Stimulated activated memory B cell treated with anti-CD40 and anti-IgM and Interleukin-4, amounts not matched to agents 10 μg/mL and 1 μg/mL and 100 μg/mL, for 72 hours (primary cell): ENCODE results near the gene KCNMB4.

Source experiments
- ATAC-seq: fragments of 150-1000 bp; cut with Tn5 transposase; 2 replicates; pipeline ENCODE4 v1.10.0; 2021
- H3K27ac Mint-ChIP-seq: one replicate; pipeline ENCODE4 v1.8.0; 2022; ENCODE audit warnings: mild to moderate bottlenecking, mixed read lengths
- H3K27me3 Mint-ChIP-seq: one replicate; pipeline ENCODE4 v1.8.0; 2022; ENCODE audit warnings: mixed read lengths
- H3K36me3 Mint-ChIP-seq: one replicate; pipeline ENCODE4 v1.8.0; 2022; ENCODE audit warnings: mixed read lengths
- H3K4me1 Mint-ChIP-seq: one replicate; pipeline ENCODE4 v1.8.0; 2022; ENCODE audit warnings: mixed read lengths
- H3K4me3 Mint-ChIP-seq: one replicate; pipeline ENCODE4 v1.8.0; 2022; ENCODE audit warnings: mild to moderate bottlenecking, moderate library complexity, mixed read lengths
- H3K9me3 Mint-ChIP-seq: one replicate; pipeline ENCODE4 v1.8.0; 2022; ENCODE audit warnings: mixed read lengths

The KCNMB4 gene

GRCh38 chr12:70399311-70399710 is 33.2 kb downstream of the KCNMB4 start:
- Mint-ChIP-seq H3K27ac (no peak overlapping the region), H3K4me1 (no peaks in the 10 kb centered on the region), H3K4me3 (no peak overlapping the region), H3K9me3 (no peaks in the 10 kb centered on the region), H3K36me3 (peaks cover 6% of the 10 kb centered on the region), H3K27me3 (no peaks in the 10 kb centered on the region)
- ATAC-seq, result no peak

- no peak overlapping the region for H3K4me3 Mint-ChIP-seq
- ATAC-seq, result no peak
- no peaks in the 10 kb centered on the region for H3K27me3 Mint-ChIP-seq
These were observed 34.0 kb downstream of the KCNMB4 start for GRCh38 chr12:70400124-70400523.

GRCh38 chr12:70402597-70402996 is 36.5 kb downstream of the KCNMB4 start:
- H3K27me3 Mint-ChIP-seq, result no peaks in the 10 kb centered on the region
- no peaks in the 10 kb centered on the region for H3K9me3 Mint-ChIP-seq
- no peak overlapping the region for H3K27ac Mint-ChIP-seq
- no peaks in the 10 kb centered on the region for H3K4me1 Mint-ChIP-seq
- H3K4me3 Mint-ChIP-seq, result no peak overlapping the region
- H3K36me3 Mint-ChIP-seq, result peaks cover 6% of the 10 kb centered on the region
- ATAC-seq, result no peak

More at GRCh38 chr12:70400124-70400523, 34.0 kb downstream of the KCNMB4 start:
- Mint-ChIP-seq H3K9me3 (no peaks in the 10 kb centered on the region), H3K4me1 (no peaks in the 10 kb centered on the region), H3K36me3 (peaks cover 6% of the 10 kb centered on the region), H3K27ac (no peak overlapping the region)

- Mint-ChIP-seq H3K9me3 (no peaks in the 10 kb centered on the region), H3K27me3 (no peaks in the 10 kb centered on the region), H3K4me1 (no peaks in the 10 kb centered on the region), H3K4me3 (no peak overlapping the region), H3K27ac (no peak overlapping the region), H3K36me3 (peaks cover 6% of the 10 kb centered on the region)
- ATAC-seq, result no peak
These were observed 37.7 kb downstream of the KCNMB4 start for GRCh38 chr12:70403826-70404225.

GRCh38 chr12:70408004-70408790 is 42.1 kb downstream of the KCNMB4 start:
- no peak overlapping the region for H3K27ac Mint-ChIP-seq
- no peaks in the 10 kb centered on the region for H3K36me3 Mint-ChIP-seq
- H3K27me3 Mint-ChIP-seq, result no peaks in the 10 kb centered on the region
- H3K4me1 Mint-ChIP-seq, result no peaks in the 10 kb centered on the region
- H3K4me3 Mint-ChIP-seq, result no peak overlapping the region
- H3K9me3 Mint-ChIP-seq, result no peaks in the 10 kb centered on the region
- no peak for ATAC-seq

- H3K36me3 Mint-ChIP-seq, result no peaks in the 10 kb centered on the region
- no peak for ATAC-seq
- no peak overlapping the region for H3K4me3 Mint-ChIP-seq
- no peaks in the 10 kb centered on the region for H3K4me1 Mint-ChIP-seq
- H3K27me3 Mint-ChIP-seq, result no peaks in the 10 kb centered on the region
- H3K27ac Mint-ChIP-seq, result no peak overlapping the region
- H3K9me3 Mint-ChIP-seq, result no peaks in the 10 kb centered on the region
These were observed 49.9 kb downstream of the KCNMB4 start for GRCh38 chr12:70415987-70416386.

- H3K27me3 Mint-ChIP-seq, result no peaks in the 10 kb centered on the region
- no peaks in the 10 kb centered on the region for H3K4me1 Mint-ChIP-seq
- H3K36me3 Mint-ChIP-seq, result peaks cover 3% of the 10 kb centered on the region
- no peaks in the 10 kb centered on the region for H3K9me3 Mint-ChIP-seq
- H3K4me3 Mint-ChIP-seq, result no peak overlapping the region
- H3K27ac Mint-ChIP-seq, result no peak overlapping the region
- no peak for ATAC-seq
These were observed 51.0 kb downstream of the KCNMB4 start for GRCh38 chr12:70417121-70417520.

GRCh38 chr12:70418101-70418500 is 52.0 kb downstream of the KCNMB4 start:
- ATAC-seq, result no peak
- H3K27me3 Mint-ChIP-seq, result no peaks in the 10 kb centered on the region
- H3K27ac Mint-ChIP-seq, result no peak overlapping the region
- no peak overlapping the region for H3K4me3 Mint-ChIP-seq
- H3K4me1 Mint-ChIP-seq, result no peaks in the 10 kb centered on the region
- no peaks in the 10 kb centered on the region for H3K9me3 Mint-ChIP-seq
- peaks cover 3% of the 10 kb centered on the region for H3K36me3 Mint-ChIP-seq

GRCh38 chr12:70422631-70423030 is 56.5 kb downstream of the KCNMB4 start:
- no peak overlapping the region for H3K27ac Mint-ChIP-seq
- no peaks in the 10 kb centered on the region for H3K4me1 Mint-ChIP-seq
- H3K4me3 Mint-ChIP-seq, result no peak overlapping the region
- H3K27me3 Mint-ChIP-seq, result no peaks in the 10 kb centered on the region
- H3K36me3 Mint-ChIP-seq, result peaks cover 3% of the 10 kb centered on the region
- H3K9me3 Mint-ChIP-seq, result no peaks in the 10 kb centered on the region
- no peak for ATAC-seq

- Mint-ChIP-seq H3K4me1 (no peaks in the 10 kb centered on the region), H3K27ac (no peak overlapping the region), H3K36me3 (peaks cover 3% of the 10 kb centered on the region), H3K9me3 (no peaks in the 10 kb centered on the region), H3K27me3 (no peaks in the 10 kb centered on the region), H3K4me3 (no peak overlapping the region)
- ATAC-seq, result no peak
These were observed 60.5 kb downstream of the KCNMB4 start for GRCh38 chr12:70426620-70427019.

- ATAC-seq, result no peak
- no peaks in the 10 kb centered on the region for H3K4me1 Mint-ChIP-seq
- no peak overlapping the region for H3K4me3 Mint-ChIP-seq
- no peaks in the 10 kb centered on the region for H3K9me3 Mint-ChIP-seq
- H3K27me3 Mint-ChIP-seq, result no peaks in the 10 kb centered on the region
- H3K36me3 Mint-ChIP-seq, result no peaks in the 10 kb centered on the region
- no peak overlapping the region for H3K27ac Mint-ChIP-seq
These were observed 61.5 kb downstream of the KCNMB4 start for GRCh38 chr12:70427611-70428010.

- ATAC-seq, result no peak
- no peak overlapping the region for H3K4me3 Mint-ChIP-seq
- H3K27me3 Mint-ChIP-seq, result no peaks in the 10 kb centered on the region
- H3K4me1 Mint-ChIP-seq, result no peaks in the 10 kb centered on the region
- no peaks in the 10 kb centered on the region for H3K9me3 Mint-ChIP-seq
- H3K27ac Mint-ChIP-seq, result no peak overlapping the region
- H3K36me3 Mint-ChIP-seq, result no peaks in the 10 kb centered on the region
These were observed 64.3 kb downstream of the KCNMB4 start for GRCh38 chr12:70430400-70430799.

- H3K4me1 Mint-ChIP-seq, result no peaks in the 10 kb centered on the region
- ATAC-seq, result no peak
These were observed 70.7 kb downstream of the KCNMB4 start for GRCh38 chr12:70436836-70437235.

GRCh38 chr12:70443062-70443673 is 77.1 kb downstream of the KCNMB4 start:
- no peaks in the 10 kb centered on the region for H3K36me3 Mint-ChIP-seq
- no peaks in the 10 kb centered on the region for H3K9me3 Mint-ChIP-seq
- no peaks in the 10 kb centered on the region for H3K4me1 Mint-ChIP-seq
- no peaks in the 10 kb centered on the region for H3K27me3 Mint-ChIP-seq
- H3K4me3 Mint-ChIP-seq, result no peak overlapping the region
- no peak overlapping the region for H3K27ac Mint-ChIP-seq
- no peak for ATAC-seq

More at GRCh38 chr12:70436836-70437235, 70.7 kb downstream of the KCNMB4 start:
- Mint-ChIP-seq H3K4me3 (no peak overlapping the region), H3K27ac (no peak overlapping the region), H3K27me3 (no peaks in the 10 kb centered on the region), H3K9me3 (no peaks in the 10 kb centered on the region), H3K36me3 (no peaks in the 10 kb centered on the region)

GRCh38 chr12:70444903-70445302 is 78.8 kb downstream of the KCNMB4 start:
- Mint-ChIP-seq H3K27me3 (no peaks in the 10 kb centered on the region), H3K4me3 (no peak overlapping the region), H3K36me3 (no peaks in the 10 kb centered on the region), H3K9me3 (peaks cover 6% of the 10 kb centered on the region), H3K4me1 (no peaks in the 10 kb centered on the region), H3K27ac (no peak overlapping the region)
- ATAC-seq, result no peak

- Mint-ChIP-seq H3K36me3 (no peaks in the 10 kb centered on the region), H3K4me3 (no peak overlapping the region), H3K27ac (no peak overlapping the region), H3K4me1 (no peaks in the 10 kb centered on the region), H3K9me3 (peaks cover 14% of the 10 kb centered on the region), H3K27me3 (no peaks in the 10 kb centered on the region)
- no peak for ATAC-seq
These were observed 82.3 kb downstream of the KCNMB4 start for GRCh38 chr12:70448371-70448770.
